Ammon's horn (tissue), 1 donor: ENCODE results near the gene UFSP1.

Experiments used
- DNase-seq: peaks from one replicate; pipeline ENCODE4 v3.0.0-alpha.2; 2016; ENCODE audit warnings: low spot score

The UFSP1 gene

DNA sequence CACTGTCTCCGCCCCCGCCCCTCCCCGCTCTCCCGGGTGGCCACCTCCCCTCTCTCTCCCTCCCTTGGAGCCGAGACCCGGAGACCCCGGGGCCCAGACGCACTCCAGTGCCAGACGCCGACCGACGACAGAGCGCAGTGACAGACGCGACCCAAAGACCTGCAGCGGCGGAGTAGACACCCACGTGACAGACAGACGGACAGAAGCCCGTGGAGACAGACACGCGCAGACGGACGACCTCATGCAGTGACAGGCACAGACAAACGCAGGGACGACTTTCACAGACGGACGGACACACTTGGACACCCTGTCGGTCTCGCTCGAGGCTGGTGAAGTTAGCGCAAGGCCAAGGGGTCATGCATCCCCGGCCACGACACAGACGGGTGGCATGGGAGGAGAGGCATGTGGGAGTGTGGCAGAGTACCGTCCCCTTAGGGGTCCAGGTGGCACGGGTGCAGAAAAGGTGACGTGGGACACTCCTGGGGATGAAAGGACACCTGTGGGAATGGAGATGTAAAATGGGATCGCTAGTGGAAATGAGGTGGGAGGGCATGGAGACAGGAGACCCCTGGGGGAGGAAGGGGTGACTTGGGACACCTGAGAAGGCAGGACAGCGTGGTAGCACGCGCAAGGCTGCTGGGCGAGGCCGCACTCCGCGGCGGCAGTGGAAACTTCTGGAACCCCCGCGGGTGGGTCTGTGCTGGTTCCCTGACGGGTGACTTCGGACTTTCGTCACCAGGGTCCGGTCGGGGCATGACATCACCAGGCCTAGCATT, 6.6 kb upstream of the UFSP1 start:
- no peak for DNase-seq

DNA sequence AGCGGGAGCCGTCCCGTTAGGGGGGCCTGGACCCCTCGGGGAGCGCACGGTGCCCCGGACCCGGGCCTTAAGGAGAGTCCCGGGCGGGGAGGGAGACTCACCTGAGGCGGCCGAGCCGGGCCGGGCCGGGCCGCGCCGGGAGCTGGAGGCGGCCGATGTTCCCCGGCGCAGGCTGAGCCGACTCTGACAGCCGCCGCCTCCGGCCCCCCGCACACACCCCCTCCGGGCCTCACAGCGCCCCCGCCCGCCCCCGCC, 6.1 kb upstream of the UFSP1 start, which contains the start of gene ACHE:
ACHE (minus strand) TSS at position 188 of the 255 bp plus-strand sequence. CDS start 1,656 bp downstream, outside the sequence.
- DNase-seq, result no peak

DNA sequence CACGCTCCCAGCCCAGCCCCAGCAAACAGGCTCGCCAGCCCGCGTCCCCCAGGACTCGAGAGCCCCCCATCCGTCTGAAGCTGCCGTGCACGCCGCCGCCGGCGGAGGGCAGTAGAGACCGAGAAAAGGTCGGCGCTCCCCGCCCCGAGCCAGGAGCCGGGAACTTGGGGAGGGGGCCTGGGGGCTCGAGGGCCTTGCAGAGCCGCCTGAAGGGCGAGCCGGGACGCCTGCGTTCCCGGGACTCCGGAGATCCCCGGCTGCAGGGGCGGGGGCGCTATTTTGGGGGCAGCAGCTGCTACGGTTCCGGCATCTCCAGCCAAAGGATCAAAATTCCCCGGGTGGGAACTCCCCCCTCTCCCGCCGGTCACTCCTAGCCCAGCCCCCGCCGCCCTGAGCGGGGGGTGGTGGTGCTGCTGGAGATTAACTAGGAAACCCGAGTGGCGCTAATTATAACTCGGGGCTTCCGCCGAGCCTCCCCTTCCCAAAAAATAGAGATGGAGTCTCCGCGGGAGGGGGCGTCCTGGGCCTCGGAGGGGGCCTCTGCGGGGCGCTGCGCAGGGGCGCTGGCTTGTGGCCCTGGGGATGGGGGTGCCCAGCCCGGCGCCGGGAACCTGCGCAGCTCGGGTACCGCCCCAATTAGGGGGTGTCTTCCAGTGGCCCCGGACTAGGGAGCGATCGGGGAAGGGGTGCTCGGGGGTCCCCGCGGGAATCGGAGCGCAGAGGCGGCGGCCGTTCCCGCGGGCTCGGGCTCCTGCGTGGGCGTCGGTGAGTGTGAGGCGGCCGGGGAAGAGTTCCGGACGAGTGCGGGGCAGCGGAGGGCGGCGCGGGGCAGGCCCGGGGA, 5.6 kb upstream of the UFSP1 start:
- DNase-seq, result no peak

DNA sequence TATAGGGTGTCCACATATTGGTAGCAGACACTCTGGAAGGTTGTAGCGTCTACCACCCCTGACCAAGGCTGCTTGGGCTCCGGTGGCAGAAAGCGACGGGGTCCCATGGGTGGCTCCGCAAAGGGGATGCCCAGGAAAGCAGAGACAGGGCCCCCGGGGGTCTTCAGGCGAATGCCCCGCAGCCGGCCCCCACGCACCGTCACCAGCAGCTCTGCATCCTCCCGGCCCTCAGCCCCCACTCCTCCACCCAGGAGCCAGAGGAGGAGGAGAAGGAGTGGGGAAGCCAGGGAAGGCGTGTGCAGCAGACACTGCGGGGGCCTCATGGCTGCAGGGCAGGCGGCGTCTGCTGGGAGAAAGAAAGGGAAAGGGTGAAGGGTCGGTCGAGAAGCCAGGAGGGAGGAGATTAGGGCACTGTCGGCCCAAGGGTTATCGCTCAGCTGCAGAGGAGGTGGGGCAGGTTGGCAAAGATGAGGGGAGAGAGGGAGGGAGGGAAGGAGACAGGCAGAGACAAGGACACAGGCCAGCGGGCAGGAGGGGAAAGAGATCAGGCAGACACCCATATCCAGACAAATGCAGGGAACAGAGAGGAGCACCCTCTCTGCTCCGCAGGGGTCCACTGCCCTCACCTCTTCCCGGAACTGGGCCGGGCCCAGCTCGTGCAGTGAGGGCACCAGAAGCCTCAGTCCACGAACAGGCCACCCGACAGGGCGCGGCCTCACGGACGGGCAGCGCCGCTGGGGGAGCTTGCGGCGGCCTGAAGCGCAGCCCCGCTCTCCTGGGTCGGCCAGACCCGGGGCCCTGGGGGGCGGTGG, 4.6 kb upstream of the UFSP1 start:
- DNase-seq, result no peak

DNA sequence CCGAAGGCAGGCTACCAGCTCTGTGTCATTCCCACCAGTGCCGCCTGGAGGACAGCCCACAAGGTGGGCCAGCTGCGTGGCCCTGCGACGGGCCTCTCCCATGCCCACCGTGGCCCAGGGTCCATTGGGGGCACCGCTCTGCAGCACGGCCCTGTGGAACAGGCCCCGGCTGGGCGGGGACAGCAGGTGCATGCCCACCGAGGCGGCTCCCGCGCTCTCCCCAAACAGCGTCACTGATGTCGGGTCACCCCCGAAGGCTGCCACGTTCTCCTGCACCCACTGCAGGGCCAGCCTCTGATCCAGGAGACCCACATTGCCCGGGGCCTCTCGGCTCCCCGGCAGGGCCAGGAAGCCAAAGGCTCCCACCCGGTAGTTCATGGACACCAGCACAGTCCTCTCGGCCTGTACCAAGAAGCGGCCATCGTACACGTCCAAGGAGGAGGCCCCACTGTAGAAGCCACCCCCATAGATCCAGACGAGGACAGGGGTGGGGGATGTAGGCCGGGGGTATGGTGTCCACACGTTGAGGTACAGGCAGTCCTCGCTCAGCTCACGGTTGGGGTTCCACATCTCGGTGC, 3.9 kb upstream of the UFSP1 start:
- no peak for DNase-seq

DNA sequence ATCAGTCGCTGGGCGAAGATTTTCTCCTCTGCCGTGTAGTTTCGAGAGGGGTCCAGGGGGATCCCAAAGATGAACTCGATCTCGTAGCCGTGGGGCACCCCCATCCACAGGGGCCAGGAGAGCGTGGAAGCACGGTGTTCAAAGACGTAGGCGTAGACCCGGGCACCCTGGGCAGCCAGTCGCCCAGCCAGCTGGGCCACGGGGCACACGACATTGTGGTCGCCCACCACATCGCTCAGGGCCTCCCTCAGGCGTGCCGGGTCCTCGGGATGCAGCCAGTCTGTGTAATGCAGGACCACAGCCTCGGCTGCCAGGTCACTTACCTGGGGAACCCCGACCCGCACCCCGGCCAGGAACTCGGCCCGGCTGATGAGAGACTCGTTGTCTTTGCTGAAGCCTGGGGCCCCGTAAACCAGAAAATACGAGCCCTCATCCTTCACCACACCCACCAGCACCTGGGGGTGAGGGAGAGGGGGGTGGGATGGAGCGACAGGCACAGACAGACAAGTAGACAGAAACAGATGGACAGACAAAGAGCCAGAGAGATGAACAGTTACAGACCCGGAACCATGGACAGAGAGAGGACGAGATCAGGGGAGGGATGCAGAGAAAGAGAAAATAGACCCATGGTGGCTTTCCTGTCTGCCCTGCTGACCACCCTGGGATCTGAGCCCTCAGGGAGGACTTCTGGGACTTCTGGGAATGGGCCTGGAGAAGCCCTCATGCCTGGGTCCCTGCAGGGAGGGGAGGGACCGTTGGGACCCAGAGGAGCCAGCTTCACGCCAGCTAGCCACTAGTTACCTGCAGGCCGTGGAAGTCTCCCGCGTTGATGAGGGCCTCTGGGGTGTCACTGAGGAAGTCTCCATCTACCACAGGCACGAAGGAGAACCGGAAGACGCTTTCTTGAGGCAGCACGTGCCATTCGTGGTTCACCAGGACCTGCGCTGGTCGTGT, 3.1 kb upstream of the UFSP1 start:
- no peak for DNase-seq

DNA sequence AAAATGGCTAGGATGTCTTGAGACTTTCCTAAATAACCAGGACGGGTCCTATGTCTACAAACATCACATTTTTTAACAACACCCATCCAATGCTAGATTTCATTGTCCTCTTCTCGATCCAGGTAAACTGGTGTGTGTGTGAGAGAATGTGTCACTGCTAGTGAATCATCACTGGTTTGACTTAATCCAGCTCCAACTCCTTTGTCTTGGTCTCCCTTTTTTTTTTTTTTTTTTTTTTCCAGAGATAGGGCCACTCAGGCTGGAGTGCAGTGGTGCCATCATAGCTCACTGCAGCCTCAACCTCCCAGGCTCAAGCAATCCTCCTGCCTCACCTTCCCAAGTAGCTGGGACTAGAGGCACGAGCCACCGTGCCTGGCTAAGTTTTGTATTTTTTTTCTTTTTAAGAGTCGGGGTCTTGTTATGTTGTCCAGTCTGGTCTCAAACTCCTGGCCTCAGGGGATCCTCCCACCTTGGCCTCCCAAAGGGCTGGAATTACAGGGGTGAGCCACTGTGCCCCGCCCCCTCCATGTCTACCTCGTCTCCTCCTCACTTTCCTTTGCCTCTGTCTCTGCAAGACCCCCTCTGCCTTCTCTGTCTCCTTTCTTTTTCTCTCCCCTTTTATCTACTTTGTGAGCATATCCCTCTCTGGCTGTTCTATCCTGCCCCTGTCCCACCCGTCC, 2.2 kb upstream of the UFSP1 start:
- DNase-seq, result no peak

DNA sequence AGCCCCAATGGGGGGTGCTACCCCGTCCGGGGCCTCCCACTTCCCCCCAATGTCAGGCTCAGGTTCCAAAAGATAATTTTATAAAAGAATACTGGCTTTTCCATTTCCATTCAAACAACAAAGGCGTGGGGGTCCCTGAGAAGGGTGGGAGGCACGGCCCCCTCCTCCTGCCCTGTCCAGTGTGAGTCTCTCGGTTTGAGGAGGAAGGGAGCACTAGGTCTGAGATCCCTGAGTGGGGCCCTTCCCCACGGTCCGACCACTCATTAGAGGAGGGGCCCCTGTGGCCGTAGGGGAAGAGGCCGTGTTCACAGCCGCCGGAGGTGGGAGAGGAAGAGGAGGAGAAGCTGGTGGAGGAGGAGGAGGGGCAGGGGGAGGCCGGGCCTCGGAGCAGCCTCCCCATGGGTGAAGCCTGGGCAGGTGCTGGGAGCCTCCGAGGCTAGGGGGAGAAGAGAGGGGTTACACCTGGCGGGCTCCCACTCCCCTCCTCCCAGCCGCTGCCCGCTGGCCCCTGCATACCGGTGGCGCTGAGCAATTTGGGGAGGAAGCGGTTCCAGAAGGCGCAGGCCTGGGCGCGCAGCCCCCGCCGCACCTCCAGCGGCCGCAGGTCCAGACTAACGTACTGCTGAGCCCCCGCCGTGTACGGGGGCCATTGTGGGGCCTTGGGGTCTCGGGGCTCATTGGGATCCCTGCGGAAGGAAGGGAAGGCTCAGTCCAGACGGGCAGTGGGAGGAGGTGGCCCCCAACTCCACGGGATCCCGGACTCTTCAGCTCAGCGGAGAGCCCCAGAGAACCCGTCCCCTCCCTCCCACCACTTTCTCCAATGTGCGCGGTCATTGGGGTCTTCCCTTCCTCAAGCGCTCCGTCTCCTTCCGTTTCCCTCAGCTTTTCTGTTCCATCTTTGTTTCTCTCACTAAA, 1.4 kb upstream of the UFSP1 start:
- no peak for DNase-seq

DNA sequence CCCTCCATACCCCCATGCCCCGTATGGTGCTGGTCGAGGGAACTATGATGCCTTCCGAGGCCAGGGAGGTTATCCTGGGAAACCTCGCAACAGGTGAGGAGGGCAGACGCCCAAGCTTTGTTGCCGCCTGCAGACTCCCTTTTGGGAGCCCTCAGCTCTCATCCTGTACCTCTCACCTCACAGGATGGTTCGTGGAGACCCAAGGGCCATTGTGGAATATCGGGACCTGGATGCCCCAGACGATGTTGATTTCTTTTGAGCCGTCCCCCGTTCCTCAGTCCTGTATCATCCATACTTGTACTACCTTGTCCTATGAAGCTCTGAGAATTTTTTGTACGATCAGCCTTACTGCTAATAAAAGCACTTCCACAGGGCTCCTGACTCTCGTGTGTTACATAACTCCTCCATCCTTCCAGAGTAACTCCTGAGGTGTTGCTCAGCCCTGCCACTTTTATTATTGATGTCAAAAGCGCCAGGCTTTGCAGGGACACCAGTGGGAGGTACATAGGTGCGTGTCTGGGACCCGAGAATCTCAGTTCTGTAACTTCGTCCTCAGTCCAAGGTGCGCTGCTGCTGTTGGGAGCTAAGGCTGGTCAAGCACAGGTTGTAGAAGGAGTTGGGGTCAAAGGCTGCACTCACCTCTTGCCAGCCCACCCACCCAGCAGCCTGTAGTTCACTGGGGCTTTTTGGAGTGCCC, 1.1 kb downstream of the UFSP1 start:
- no peak for DNase-seq

DNA sequence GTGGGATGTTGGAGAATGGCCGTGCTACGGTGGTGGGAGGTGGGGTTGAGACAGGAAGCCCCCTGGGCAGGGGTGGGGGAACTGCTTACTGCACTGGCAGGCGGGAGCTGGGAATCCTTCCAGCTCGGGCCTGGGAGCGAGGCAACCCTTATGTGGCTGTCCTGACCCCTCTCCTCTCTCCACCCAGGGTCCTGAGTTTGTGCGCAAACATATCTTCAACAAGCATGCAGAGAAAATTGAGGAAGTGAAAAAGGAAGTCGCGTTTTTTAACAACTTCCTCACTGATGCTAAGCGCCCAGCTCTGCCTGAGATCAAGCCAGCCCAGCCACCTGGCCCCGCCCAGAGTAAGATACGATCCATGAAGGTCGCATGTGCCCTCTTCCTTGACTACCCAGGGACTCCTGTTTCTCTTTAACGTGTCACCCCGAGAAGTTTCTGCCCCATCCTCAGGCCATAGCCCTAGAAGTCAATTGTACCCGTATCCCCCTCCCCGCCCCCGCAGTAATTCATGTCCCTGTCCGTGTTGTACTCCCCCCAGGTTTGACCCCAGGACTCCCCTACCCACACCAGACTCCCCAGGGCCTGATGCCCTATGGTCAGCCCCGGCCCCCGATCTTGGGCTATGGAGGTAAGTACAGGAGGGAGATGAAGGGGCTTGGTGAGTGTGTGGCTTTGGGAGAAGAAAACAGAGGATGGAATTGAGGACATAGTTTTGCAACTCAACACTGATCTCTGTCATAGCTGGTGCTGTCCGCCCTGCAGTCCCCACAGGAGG, 1.8 kb downstream of the UFSP1 start:
- DNase-seq, result no peak

DNA sequence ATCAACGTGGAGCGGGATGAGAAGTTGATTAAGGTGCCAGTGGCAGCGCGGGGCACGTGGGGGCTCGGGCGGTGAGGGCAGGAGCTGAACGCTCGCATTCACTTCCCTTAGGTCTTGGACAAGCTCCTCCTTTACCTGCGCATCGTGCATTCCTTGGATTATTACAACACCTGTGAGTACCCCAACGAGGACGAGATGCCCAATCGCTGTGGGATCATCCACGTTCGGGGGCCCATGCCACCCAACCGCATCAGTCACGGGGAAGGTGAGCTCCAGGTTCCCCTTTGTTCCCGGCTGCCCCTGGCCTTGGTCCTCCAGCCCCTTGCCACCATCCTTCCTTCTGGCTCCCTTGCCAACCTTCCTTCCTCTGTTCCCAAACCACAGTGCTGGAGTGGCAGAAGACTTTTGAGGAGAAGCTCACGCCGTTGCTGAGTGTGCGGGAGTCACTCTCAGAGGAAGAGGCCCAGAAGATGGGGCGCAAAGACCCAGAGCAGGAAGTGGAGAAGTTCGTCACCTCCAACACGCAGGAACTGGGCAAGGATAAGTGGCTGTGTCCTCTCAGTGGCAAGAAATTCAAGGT, 2.5 kb downstream of the UFSP1 start:
- DNase-seq, result no peak

DNA sequence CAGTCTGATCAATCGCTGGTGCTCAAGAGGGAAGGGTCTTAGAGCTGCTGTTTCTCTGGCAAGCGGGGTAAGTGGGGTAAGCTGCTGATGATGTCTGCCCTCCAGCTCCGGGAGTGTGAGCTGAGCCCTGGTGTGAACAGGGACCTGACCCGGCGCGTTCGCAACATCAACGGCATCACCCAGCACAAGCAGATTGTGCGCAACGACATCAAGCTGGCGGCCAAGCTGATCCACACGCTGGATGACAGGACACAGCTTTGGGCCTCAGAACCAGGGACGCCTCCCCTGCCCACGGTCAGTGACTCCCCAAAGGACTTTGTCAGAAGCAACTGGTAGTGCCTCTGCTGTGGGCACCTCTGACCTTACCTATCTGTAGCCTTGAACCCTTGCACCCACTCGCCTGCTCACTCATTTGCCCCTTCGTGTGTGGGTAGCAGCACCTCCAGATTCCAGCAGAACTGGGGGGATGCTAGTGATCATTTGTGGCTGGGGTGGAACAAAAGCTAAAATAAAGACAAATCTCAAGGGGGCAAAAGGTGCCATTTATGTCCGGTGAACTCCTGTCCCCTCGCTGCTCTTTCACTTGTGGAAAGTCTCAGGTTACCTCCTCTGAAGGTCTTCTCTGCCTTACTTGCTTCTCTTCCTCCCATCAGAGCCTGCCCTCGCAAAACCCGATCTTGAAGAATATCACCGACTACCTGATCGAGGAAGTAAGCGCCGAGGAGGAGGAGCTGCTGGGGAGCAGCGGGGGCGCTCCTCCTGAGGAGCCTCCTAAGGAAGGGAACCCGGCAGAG, 3.2 kb downstream of the UFSP1 start:
- no peak for DNase-seq

DNA sequence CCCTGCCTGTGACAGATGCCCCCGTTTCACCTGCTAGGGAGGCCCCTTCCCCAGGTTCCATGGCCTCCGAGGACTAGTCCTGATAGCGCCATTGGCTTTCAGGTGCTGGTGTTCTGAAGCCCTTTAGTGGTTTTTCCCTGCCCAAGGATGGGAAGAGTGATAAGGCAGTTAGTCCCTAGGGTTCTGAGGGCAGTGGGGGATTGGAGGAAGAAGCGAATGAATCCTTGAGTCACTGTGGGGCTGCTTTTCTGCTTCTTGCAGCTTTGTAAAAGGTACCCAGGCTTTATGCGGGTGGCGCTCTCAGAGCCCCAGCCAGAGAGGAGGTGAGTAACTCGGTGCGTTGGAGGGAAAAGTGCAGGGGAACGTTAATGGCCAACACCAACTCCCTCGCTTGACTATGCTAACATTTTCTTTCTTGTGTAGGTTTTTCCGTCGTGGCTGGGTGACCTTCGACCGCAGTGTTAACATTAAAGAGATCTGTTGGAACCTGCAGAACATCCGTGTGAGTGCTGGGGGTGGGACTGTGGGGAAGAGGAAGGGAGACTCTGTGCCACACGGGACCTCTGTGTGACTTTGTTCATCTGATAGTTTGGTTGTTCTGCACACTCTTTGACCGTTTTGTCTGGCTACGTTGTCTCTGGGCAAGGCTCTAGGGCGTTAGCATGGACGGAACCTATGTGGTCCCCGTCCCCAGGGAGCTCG, 3.9 kb downstream of the UFSP1 start:
- DNase-seq, result no peak

DNA sequence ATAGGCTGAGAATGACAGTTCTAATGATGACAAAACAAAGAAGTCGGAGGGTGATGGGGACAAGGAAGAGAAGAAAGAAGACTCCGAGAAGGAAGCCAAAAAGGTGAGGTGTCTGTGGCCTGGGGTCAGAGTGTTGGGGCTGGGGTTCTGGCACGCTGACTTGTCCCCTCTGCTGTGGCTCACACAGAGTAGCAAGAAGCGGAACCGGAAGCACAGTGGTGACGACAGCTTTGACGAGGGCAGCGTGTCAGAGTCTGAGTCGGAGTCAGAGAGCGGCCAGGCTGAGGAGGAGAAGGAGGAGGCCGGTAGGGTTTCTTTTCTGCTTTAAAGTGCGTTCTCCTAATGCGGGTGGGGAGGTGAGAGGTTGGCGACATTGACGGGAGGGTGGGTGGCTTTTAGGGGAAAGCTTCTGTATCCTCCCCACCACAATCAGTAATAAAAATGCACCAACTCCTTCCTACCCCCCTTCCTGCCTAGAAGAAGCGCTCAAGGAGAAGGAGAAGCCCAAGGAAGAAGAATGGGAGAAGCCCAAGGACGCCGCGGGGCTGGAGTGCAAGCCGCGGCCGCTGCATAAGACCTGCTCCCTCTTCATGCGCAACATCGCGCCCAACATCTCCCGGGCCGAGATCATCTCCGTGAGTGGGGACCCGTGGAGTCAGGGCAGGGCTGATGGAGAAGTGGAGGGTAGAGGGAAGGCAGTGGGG, 4.6 kb downstream of the UFSP1 start:
- DNase-seq, result no peak

DNA sequence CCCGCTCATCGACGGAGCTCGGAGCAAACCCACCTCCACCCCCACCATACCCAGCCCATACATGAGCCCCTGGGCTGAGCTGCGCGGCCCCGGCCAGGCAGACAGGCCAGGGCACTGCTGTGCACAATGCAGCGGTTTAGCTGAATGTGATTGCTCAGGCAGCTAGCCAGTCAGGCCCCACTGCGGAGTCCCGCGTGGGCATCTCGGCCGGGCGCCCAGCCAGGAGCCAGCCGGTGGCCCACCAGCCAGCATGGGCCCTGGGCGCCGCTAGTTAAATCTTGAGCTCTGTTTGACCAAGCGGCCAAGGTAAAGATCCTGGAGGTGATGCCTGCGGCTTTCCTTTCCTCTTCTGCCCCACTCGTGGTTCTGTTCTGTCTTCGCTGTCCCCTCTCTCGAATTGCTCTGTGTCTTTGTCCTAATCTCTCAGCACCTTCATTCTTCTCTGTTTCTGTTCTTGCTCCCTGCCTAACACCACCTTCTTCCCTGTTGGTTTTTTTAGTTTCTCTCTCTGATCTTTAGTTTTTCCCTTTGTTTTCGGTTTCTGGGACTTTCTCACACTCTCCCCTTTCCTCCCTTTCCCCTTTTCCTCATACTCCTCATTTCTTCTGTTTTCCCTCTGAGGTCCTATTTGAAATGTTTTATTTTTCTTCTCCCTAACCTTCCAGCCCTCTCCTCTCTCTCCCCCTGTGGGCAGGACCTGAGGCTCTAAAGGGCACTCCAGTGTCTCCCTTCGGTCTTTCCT, 6.6 kb downstream of the UFSP1 start:
- DNase-seq, result no peak
